GM19467 (cell line): ENCODE measurements around the gene HBE1.

ENCODE experiments used
- ATAC-seq: cut with Tn5 transposase; IDR thresholded peaks from one replicate; pipeline ENCODE4 v1.9.1; 2021; ENCODE audit warnings: mild to moderate bottlenecking, moderate library complexity; ENCODE audit not compliant: unreplicated experiment

HBE1 gene

DNA sequence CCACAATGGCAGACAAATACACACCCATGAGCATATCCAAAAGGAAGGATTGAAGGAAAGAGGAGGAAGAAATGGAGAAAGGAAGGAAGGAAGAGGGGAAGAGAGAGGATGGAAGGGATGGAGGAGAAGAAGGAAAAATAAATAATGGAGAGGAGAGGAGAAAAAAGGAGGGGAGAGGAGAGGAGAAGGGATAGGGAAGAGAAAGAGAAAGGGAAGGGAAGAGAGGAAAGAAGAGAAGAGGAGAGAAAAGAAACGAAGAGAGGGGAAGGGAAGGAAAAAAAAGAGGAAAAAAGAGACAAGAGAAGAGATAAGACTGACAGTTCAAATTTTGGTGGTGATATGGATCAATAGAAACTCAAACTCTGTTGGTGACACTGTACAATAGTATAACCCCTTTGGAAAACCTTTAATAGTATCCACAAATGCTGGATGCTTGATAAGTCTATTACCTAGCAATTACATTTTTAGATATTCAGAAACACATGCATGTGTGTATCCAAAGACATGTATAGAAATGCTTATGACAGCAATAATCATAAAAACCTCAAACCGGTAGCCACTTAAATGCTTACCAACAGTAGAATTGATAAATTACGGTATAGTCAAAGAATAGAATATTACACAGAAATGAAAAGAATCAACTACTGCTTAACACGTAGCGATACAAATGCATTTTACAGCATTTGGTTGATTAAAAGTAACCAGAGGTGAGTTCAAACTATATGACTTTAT lies 34.2 kb downstream of the HBE1 start:
- no peak for ATAC-seq

- ATAC-seq = peak; percentile 71
Measured at GRCh38 chr11:5234381-5234834, 35.3 kb downstream of the HBE1 start, which contains the start of gene HBD. Gene HBD (minus strand): TSS chr11:5234483. CDS start chr11:5234433, 50 bp downstream.

DNA sequence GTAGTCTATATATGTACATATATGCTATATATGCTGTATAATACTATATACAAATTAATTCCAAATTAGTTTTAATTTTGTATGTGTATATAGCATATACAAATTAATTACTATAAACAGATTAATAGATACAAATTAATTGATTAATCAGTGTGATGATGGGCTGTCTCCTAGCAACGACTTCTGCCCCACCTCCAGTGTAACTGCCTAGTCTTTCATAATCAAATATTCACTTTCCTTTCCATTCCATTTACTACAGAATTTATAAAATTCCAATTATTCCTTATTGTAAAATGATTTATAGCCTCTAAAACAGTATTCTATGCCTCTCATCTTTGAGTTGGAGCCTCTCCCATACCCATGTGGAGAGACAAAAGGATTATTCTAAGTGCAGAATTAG lies 36.4 kb downstream of the HBE1 start:
- no peak for ATAC-seq

DNA sequence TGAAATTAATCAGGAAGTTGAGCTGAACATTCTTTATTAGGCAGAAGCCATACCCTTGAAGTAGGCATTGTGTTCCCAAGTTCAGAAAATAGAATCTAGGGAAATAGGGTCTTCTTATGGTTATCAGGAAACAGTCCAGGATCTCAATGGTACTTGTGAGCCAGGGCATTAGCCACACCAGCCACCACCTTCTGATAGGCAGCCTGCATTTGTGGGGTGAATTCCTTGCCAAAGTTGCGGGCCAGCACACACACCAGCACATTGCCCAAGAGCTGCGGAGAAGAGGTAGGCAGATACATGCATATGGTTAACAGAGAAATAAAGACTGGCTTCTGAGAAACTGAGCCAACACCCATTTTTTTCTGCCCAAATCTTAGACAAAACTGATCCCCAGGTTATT lies 36.9 kb downstream of the HBE1 start:
- ATAC-seq = no peak

DNA sequence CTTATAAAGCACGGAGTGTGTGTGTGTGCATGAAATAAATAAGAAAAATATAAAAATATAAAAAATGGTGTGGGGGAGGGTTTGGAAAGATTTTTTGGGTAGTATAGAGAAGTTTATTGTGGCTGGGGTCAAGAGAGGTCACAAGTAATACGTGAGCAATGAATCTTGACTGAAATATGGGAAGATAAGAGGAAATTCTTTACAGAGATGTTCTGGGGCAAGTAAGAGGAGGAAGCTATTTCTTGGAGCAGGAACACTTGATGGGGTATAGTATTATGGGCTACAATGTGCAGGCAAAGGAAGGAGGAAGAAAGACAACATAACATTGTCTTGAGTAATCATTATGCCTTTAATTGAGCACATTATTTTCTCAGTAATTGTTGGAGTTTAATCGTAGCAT lies 37.6 kb downstream of the HBE1 start:
- ATAC-seq = no peak

GRCh38 chr11:5231111-5231510 lies 38.6 kb downstream of the HBE1 start:
- ATAC-seq = no peak

DNA sequence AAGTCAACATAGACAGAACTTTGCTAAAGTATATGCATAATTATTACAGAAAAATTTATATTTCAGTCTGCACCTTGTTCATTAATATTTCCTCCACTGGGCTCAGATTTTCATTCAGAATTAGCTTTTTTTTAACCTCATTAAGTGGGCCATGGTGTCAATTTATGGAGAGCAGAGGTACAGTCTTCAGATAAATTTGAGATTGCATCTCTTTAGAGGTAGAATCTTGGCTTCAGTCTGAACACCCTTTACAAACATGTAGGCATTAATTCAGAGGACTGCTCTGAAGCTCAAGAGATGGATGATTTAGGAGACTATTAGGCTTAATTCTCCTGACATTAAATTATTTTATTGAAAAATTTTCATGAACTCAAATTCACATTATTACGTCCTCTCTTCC lies 39.5 kb downstream of the HBE1 start:
- ATAC-seq = no peak

DNA sequence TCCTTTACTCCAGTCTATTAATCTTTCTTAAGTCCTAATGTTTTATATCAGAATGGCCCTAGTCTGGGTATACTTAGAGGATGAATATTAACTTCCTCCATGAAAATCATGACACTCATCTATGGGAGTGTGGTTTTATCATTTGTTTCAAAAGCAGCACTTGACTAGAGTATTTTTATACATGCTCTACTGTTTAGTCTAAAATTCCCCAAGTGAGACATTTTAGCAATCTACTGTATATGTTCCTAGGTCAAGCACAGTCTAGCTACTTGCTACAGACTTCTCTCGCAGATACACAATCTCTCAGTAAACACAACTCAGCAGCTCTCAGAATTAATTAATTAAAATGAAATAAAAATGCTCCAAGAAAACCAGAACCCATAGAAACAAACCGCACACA lies 39.9 kb downstream of the HBE1 start:
- ATAC-seq = no peak

GRCh38 chr11:5229356-5229755 lies 40.4 kb downstream of the HBE1 start:
- no peak for ATAC-seq

DNA sequence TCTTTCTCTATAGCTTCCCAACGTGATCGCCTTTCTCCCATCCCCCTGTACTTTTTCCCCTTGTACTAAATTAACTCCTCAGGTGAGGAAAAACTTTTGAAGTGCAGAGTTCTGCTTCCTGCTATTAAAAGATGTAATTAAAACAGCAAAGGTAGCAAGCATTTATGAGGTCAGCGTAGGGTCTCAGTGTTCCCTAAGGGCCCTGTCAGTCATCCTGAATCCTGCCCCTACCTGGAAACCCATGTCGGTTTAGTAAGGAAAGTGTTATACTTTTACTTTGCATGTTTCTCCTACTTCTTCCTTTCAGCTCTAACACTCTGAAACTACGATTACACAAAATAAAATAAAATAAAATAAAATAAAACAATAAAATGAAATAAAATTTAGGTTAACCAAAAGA lies 41.6 kb downstream of the HBE1 start:
- no peak for ATAC-seq

GRCh38 chr11:5227681-5228080 lies 42.1 kb downstream of the HBE1 start:
- ATAC-seq = no peak

DNA sequence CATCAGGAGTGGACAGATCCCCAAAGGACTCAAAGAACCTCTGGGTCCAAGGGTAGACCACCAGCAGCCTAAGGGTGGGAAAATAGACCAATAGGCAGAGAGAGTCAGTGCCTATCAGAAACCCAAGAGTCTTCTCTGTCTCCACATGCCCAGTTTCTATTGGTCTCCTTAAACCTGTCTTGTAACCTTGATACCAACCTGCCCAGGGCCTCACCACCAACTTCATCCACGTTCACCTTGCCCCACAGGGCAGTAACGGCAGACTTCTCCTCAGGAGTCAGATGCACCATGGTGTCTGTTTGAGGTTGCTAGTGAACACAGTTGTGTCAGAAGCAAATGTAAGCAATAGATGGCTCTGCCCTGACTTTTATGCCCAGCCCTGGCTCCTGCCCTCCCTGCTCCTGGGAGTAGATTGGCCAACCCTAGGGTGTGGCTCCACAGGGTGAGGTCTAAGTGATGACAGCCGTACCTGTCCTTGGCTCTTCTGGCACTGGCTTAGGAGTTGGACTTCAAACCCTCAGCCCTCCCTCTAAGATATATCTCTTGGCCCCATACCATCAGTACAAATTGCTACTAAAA lies 42.9 kb downstream of the HBE1 start, which contains the start of gene HBB:
TSS of gene HBB (minus strand) at position 340 of the 579 bp plus-strand sequence. CDS start at position 290, 50 bp downstream.
- no peak for ATAC-seq

- no peak for ATAC-seq
Measured at GRCh38 chr11:5225480-5225871, 44.3 kb downstream of the HBE1 start.

DNA sequence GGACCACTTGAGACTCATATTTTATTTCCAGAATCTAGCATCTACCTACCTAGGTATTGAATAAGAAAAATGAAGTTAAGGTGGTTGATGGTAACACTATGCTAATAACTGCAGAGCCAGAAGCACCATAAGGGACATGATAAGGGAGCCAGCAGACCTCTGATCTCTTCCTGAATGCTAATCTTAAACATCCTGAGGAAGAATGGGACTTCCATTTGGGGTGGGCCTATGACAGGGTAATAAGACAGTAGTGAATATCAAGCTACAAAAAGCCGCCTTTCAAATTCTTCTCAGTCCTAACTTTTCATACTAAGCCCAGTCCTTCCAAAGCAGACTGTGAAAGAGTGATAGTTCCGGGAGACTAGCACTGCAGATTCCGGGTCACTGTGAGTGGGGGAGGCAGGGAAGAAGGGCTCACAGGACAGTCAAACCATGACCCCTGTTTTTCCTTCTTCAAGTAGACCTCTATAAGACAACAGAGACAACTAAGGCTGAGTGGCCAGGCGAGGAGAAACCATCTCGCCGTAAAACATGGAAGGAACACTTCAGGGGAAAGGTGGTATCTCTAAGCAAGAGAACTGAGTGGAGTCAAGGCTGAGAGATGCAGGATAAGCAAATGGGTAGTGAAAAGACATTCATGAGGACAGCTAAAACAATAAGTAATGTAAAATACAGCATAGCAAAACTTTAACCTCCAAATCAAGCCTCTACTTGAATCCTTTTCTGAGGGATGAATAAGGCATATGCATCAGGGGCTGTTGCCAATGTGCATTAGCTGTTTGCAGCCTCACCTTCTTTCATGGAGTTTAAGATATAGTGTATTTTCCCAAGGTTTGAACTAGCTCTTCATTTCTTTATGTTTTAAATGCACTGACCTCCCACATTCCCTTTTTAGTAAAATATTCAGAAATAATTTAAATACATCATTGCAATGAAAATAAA lies 44.9 kb downstream of the HBE1 start:
- ATAC-seq = no peak

- no peak for ATAC-seq
Measured at GRCh38 chr11:5223686-5224085, 46.1 kb downstream of the HBE1 start.

DNA sequence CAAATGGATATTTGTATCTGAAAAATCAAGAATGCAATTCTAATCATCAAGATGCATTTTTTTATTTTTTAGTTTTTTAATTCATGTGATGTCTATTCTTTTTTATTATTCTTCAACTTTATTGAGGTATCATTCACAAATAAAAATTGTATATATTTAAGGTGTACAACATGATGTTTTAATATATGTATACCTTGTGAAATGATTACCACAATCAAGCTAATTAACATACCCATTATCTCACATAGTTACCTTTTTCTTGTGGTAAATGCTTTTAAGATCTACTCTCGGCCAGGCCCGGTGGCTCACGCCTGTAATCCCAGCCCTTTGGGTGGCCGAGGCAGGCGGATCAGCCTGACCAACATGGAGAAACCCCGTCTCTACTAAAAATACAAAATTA lies 46.6 kb downstream of the HBE1 start:
- ATAC-seq = no peak
